HG03520 (cell line): ENCODE measurements around the gene MOB3A.
"Not testable (repeated sequence)": the region's sequence is repeated elsewhere in the genome, so short reads cannot be mapped to it uniquely, and the experiment has no call there.

ENCODE experiments used
- ATAC-seq: cut with Tn5 transposase; IDR thresholded peaks from one replicate; pipeline ENCODE4 v1.9.1; 2021; ENCODE audit warnings: mild to moderate bottlenecking, moderate library complexity; ENCODE audit not compliant: unreplicated experiment

The MOB3A gene

GRCh38 chr19:2096034-2096479, at the start of gene MOB3A:
TSS of gene MOB3A (minus strand) at chr19:2096326. CDS start at chr19:2078560, 17,766 bp downstream.
- peak; percentile 31 for ATAC-seq

DNA sequence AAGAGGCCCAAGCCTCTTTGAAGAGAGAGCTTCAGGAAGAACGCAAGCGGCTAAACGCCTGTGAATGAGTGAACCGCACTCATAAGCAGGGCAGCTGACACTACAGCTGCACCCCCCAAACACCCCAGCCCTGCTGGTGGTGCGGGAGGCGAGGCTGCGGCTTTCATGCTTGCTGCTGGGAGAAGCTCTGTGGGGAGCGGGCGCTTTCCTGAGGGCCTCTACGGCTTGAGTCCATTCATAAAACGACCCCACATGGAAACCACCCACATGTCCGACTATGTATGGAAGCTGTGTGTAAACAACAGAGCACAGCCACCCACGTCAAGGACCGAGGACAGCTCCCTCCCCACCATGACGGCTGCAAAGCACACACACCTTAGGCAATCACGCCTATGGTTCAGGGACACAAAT, 49.7 kb upstream of the MOB3A start:
- no peak for ATAC-seq

- no peak for ATAC-seq
Observed at GRCh38 chr19:2144190-2144589, 48.1 kb upstream of the MOB3A start.

- no peak for ATAC-seq
Observed at GRCh38 chr19:2142173-2142829, 46.2 kb upstream of the MOB3A start.

DNA sequence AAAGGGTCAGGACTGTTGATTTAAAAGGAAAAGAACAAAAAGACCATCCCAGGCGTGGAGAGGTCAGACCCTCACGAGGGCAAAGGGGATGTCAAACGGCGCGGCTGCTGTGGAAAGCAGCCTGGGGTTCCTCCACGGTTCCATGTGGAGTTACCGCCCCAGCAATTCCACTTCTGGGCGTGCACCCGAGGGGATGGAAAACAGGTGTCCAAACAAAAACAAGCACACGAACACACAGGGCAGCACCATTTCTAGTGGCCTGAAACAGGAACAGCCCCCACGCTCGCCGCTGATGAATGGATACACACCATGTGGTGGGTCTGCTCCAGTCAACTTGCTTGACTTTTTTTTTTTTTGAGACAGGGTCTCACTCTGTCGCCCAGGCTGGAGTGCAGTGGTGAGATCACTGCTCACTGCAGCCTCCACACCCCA, 44.0 kb upstream of the MOB3A start:
- no peak for ATAC-seq

DNA sequence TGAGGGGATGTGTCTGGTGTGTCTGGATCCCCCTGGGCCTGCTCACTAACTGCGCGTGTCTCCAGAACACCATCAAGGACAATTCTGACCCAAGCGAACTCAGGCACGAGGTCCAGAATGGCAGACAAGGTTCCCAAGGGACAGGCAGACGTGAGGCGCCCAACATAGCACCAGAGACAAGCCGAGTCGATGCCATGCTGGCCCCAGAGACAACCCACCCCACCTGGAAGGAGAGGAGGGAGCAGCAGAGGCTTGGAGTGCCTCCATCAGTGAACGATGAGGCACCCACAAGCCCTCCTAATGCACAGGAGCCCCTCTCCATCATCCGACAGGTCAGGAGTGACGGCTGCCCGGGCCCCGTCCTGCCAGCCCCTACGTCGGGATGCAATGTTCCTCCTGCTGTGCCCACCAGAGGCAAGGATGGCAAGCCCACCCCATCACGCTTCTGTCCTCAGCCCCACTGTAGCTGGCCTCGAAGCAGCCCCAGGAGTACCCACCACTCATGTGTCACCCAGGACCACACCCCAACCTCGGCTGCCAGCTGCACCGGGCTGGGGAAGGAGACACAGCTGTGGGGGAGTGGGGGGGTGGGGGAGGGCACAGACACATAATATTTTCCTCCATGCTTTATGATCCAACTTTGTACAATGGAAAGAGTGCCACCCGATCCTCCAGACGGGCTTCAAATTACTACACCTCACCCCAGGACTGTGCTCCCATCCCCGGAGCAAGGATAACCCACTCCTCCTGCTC, 43.4 kb upstream of the MOB3A start:
- no peak for ATAC-seq

GRCh38 chr19:2138061-2138728, 42.1 kb upstream of the MOB3A start:
- no peak for ATAC-seq

DNA sequence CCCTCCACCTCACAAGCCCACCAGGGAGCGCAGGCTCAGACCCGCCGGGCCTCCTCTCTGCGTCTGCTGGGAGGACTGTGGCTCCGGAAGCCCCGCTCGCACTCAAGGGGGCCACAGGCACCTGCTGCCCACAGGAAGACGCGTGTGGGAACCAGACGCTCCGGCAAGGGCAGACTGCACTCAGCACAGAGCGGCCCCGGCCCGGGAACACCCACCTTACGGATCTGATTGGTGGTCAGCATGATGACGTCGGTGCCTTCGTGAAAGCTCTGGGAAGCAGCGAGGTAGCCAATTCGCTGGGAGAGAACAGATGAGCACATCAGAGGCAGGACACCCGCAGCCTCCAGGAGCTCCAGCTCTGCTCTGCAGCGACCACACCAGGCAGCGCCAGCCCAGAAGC, 40.7 kb upstream of the MOB3A start:
- ATAC-seq: no peak

DNA sequence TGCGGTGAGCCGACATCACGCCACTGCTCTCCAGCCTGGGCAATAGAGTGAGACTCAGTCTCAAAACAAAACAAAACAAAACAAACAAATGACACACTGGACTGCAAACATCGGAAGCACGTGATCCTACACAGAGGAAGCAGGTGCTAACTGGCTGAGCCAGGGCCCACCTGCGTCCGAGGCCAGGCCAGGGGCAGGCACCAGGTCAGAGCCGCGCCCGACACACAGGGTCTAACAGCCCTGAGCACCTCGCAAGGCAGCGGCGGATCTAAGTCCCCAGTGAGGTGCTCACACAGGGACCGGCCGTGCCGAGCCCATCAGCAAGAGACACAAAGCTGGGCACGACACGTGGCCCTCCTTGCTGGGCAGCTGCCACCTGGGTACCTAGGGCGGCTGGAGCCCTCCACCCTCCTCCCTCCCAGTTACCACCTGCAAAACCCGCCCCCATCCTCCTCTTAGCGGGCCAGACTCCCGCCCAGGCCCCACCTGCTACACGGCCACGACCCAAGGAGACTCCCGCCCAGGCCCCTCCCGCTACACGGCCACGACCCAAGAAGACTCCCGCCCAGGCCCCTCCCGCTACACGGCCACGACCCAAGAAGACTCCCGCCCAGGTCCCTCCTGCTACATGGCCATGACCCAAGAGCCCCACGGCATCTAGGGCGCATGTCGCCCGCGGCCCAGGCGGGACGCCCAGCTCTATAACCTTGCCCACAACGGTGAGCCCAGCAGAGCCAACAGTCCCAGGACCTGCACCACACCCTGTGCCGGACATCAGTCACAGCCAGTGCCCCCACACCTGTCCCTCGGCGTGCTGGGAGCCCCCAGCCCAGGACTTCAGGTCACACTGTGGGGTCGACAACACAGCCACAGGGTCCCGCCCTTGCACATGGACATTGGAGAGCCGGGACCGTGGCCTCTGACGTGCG, 39.6 kb upstream of the MOB3A start:
- ATAC-seq: no peak

GRCh38 chr19:2132731-2133490, 36.8 kb upstream of the MOB3A start:
- ATAC-seq: no peak

- no peak for ATAC-seq
Observed at GRCh38 chr19:2132191-2132590, 36.1 kb upstream of the MOB3A start.

DNA sequence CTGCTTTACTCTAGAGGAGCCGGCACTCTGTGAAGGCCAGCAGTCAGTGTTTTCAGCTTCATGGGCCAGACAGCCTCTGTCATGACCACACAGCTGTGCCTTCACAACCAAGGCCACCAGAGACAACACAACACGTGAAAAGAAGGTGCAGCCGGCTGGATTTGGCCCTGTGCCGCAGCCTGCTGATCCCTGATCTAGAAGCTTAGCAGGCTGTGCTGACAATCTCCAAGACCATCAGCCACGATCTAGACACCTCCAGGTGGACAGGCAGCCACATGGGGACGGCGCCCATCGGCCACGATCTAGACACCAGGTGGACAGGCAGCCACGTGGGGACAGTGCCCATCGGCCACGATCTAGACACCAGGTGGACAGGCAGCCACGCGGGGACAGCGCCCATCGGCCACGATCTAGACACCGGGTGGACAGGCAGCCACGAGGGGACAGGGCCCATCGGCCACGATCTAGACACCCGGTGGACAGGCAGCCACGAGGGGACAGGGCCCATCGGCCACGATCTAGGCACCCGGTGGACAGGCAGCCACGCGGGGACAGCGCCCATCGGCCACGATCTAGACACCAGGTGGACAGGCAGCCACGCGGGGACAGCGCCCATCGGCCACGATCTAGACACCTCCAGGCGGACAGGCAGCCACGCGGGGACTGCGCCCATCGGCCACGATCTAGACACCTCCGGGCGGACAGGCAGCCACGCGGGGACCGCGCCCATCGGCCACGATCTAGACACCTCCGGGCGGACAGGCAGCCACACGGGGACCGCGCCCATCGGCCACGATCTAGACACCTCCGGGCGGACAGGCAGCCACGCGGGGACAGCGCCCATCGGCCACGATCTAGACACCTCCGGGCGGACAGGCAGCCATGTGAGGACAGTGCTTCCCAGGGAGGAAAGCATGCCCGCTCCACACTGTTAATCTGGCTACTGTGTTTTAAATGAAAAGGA, 35.2 kb upstream of the MOB3A start:
- ATAC-seq: not testable (repeated sequence)

GRCh38 chr19:2129892-2130770, 34.0 kb upstream of the MOB3A start:
- ATAC-seq: no peak

GRCh38 chr19:2129486-2129885, 33.4 kb upstream of the MOB3A start:
- ATAC-seq: no peak

DNA sequence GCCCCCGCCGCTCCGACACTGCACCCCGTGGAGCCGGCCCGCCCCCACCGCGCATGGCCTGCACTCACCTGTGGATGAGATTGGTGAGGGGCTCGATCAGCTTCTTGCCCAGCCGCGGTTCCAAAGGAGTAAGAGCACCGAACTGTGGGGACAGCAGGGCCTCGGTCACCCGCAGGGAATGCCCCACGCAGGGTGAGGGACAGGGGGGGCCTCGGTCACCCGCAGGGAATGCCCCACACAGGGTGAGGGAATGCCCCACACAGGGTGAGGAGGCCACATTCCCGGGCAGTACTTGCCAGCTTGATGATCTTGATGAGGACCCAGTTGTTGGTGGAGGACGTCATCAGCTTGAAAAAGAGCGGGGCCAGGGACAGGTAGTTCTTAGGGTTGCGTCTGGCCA, 32.9 kb upstream of the MOB3A start:
- no peak for ATAC-seq

DNA sequence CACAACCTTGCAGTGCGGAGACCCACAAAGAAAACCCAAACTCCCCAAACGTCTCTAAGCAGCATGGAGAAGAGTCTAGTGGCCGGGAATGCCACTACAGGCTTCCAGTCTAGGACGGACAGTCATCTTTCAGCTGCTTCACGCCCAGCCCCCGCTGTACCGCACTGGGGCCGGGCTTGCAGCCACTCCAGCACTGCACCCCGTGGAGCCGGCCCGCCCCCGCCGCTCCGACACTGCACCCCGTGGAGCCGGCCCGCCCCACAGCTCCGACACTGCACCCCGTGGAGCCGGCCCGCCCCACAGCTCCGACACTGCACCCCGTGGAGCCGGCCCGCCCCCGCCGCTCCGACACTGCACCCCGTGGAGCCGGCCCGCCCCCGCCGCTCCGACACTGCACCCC, 32.1 kb upstream of the MOB3A start:
- not testable (repeated sequence) for ATAC-seq

- no peak for ATAC-seq
Observed at GRCh38 chr19:2127758-2128157, 31.6 kb upstream of the MOB3A start.
